NAMALWA (cell line): ENCODE measurements around the gene CFH.
"Not testable (repeated sequence)": the region's sequence is repeated elsewhere in the genome, so short reads cannot be mapped to it uniquely, and the experiment has no call there.

Experiments used
- DNase-seq: peaks from one replicate; pipeline ENCODE4 v3.0.0-alpha.2; 2015; ENCODE audit warnings: low spot score

CFH gene

DNA sequence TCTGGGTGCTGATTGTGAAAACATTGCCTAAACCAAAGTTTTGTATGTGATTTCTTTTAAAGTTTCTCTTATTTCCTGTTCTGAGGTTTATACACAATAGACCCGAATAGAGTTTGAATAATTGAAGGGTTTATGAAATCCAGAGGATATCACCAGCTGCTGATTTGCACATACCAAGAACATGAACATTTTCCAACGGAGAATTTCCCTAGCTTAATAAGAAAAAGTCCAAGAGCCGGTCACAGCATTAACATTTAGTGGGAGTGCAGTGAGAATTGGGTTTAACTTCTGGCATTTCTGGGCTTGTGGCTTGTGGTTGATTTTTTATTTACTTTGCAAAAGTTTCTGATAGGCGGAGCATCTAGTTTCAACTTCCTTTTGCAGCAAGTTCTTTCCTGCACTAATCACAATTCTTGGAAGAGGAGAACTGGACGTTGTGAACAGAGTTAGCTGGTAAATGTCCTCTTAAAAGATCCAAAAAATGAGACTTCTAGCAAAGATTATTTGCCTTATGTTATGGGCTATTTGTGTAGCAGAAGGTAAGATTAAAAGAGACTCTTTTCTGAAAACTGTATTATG lies at the start of gene CFH:
Gene CFH, plus strand, starts transcription at position 407 of the 579 bp plus-strand sequence. Its CDS starts 75 bp downstream, at position 482.
- no peak for DNase-seq

DNA sequence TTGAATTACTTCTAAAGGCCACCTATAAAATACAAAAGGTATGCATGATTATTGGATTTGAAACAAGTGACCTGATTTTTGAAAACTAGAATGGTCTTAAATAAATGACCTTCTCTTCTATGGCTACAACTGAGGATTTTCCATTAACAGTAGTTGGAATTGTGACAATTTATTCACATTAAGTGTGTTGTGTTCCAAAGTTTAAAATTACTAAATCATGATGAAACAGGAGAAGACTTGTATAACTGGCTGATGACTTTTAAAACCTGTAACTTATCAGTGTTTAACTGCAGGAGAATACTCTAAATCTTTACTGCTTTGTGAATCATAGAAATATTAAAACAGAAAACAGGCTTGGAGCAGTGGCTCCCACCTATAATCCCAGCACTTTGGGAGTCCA lies 48.2 kb upstream of the CFH start:
- no peak for DNase-seq

DNA sequence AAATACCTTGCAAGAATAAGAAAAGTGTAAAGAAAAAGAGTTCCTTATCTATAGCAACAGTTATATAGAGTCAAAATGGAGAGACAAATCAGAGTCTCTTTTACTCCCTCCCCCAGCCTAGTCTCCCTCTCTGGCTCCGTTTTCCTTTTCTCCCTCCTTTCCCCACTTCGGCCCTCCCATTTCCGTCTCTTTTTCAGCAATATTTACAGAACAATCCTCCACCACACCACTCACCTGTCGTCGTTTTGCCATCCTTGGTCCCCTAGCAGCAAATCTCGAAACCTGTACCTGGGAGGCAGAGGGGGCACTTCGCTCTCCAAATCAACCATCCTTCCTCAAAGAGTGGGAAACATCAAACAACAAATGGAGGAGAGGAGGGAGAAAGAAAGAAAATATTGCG lies 43.9 kb upstream of the CFH start:
- no peak for DNase-seq

DNA sequence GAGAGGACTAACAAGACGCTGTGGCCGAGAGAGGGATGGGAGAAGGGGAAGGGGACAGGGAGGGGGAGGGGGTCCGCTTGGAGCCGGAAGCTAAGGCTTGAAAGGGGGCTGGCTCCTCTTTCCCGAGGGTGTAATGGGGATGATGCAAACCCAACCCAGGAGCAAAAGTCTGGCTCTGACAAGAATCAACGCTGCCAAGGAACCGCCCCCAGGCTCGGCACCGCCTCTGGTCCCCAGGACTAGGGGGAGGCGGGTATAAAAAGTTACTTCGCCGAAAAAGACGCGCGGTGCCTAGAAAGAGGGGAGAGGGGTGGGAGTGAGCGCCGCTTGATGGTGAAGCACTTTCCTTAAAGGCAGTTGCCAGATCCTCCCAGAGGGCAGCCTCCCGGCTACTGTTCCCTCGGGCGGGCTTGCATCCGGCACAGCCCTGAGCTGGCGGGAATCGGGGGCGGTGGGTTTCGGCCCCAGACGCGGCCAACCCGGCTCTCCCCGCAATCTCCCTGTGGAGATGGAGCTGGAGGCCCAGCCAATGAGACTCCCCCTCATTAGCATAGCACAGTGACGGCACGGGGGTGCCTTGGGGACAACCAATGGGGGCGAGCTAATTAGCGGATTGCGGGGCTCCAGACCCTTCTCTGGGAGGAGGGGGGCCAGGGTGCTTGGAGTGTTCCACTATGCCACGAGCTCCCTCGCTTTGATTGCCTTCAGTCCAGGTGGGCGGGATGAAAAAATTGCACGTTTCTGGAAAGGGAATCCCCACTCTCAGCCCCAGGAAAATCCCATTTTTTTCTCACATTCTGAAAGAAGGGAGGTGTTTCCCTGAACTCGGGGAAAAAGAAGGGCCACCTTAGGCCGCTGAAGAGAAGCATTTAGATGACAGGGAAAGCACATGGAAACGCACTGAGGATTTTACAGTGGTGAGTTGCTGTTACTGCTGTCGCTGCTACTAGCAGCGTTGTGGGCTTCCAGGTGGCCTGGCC lies 43.2 kb upstream of the CFH start, which contains the start of gene KCNT2:
Gene KCNT2, minus strand, starts transcription at position 51 of the 980 bp plus-strand sequence. CDS start 131 bp downstream, outside the sequence.
- DNase-seq: no peak

DNA sequence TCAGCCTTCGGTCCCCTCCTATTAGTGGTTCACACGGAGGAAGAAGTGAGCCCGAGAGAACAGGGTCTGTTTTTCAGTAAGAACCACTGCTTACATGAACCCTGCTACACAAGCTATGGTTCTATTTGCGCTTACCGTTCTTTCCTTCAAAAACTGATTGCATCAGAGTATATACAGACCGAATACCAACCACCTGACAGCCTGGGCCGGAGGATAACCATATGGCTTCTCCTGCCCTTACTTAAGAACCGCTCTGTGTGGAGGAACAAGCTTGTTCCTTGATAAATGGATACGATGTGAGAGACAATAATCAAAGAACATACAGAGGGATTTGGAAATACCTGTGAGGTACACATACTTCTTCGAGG lies 42.5 kb upstream of the CFH start:
- DNase-seq: no peak

DNA sequence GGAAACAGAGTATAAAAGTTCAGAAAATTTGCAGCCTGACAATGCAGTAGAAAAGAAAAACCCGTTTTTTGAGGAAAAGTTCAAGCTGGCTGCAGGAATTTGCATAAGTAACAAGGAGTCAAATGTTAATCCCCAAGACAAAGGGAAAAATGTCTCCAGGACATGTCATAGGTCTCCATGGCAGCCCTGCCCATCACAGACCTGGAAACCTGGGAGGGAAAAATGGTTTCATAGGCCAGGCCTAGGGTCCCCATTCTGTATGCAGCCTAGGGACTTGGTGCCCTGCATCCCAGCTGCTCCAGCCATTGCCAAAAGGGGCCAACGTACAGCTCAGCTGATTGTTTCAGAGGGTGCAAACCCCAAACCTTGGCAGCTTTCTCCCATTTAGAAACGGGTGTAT lies 40.0 kb upstream of the CFH start:
- no peak for DNase-seq

DNA sequence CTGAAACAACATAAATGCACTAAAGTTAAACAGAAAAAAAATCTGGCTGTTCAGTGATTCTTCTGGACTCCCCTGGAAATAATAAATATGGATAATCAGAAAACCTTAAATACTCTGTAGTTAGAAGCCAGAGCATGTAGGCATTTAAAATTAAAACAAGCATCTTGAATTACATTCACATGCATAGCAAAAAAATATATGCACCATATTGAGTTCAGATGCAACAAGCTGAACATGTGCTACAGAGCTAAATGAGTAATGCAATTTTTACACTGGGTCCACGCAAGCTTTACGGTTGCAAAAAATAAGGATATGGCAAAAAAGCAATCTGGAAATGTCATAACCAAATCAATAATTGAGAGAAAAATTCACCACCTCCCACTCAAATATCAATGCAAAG lies 32.1 kb upstream of the CFH start:
- no peak for DNase-seq

DNA sequence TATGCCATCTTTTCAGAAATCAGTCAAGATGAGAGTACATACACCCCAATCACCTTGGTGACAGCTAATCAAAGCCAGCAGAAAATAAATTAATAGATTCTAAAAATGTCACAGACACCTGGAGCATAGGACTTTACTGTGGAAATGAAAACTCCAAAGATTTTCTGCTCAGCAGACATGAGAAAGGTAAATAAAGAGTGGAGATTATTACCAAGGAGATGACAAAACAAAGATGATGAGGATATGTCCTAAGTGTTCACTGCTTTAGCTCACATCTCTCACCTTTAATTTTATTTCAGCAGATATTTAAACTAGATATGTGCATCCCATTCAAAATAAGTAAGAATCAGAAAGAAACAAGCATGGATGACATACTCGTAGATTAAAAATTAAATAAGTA lies 28.8 kb upstream of the CFH start:
- DNase-seq: no peak

DNA sequence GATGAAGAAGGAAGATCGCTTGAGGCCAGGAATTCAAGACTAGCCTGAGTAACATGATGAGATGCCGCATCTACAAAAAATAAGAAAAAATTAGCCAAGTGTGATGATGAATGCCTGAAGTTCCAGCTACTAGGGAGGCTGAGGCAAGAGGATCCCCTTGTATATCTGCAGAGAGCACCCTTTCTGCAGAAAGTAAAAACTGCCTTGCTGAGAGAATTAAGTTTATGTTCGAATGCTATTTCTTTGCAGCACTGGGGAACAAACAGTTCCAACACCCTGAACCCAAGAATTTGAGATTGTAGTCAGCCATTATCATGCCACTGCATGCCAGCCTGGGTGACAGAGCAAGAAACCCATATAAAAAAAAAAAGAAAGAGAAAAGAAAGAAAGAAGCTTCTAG lies 23.0 kb upstream of the CFH start:
- no peak for DNase-seq

DNA sequence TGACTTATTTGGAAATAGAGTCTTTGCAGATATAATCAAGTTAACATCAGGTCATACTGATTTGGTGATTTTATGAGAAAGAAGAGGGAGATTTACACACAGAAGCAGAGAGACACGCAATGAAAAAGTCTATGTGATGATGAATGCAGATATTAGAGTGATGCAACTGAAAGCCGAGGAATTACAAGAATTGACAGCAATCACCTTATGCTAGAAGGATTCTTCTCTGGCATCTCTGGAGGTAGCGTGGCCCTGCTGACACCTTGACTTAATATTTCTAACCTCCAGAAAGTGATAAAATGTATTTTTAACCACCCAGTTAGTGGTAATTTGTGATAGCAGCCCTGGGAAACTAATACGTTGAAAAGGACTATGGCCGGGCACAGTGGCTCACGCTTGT lies 14.2 kb upstream of the CFH start:
- DNase-seq: no peak

DNA sequence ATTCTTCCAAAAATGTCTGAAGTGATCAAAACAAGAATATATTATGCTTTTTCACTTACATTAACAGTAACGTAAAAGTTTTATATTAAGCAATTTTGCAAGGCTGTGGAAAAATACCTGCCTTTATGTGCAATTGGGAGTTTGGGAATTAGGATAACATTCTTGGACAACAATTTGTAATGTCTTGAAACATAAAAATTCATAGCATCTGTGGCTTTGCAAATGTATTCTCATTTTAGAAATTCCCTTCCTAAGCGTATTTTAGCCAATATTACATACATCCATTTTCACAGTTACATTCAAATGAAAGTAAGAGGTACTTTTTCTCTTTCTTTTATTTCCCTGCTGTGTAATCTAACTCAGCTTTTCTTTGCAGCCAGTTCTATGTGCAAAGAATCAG lies 13.4 kb upstream of the CFH start:
- no peak for DNase-seq

DNA sequence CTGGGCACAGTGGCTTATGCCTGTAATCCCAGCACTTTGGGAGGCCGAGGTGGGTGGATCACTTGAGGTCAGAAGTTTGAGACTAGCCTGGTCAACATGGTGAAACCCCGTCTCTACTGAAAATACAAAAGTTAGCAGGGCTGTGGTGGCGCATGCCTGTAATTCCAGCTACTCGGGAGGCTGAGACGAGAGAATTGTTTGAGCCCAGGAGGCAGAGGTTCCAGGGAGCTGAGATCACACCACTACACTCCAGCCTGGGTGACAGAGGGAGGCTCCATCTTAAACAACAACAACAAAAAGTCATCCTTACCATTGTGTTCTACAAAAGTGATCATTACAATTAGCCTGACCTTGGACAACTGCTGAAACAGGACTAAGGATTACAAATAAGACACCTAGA lies 12.6 kb upstream of the CFH start:
- DNase-seq: not testable (repeated sequence)

DNA sequence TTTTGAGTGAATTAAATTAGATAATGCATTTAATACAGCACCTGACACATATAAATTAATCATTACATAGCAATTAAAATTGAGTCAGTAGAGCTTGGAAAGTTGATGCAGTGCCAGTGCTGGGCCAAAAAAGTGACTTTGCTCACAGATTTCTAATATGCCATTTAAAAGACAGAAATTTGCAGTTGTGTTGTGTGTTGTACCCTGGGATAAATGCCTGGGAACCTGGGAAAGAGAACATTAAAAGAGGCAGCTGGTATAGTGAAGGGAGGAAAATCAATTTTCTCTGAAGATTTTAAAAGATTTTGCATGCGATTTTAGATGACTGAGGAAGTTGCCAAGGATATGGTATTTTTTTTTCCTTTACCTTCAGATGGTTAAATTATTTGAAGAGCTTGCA lies 10.9 kb upstream of the CFH start:
- no peak for DNase-seq

DNA sequence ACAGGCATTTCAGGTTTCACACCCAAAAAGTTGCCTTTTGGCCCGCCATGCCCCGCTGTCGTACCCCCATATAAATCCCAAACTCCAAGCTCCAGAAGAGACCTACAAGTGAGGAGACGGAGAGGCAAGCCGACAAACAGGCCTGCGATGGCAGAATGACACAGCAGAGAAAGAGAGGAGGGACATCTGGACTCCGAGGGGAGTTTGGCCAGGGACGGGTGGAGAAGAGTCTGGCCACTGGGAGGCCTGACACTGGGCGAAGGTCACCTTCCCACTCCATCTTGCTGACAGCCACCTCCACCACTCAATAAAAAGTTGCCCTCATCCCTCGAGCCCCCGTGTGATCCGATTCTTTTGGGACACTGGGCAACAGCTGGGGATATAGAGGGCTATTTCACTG lies 1.9 kb upstream of the CFH start:
- DNase-seq: no peak

DNA sequence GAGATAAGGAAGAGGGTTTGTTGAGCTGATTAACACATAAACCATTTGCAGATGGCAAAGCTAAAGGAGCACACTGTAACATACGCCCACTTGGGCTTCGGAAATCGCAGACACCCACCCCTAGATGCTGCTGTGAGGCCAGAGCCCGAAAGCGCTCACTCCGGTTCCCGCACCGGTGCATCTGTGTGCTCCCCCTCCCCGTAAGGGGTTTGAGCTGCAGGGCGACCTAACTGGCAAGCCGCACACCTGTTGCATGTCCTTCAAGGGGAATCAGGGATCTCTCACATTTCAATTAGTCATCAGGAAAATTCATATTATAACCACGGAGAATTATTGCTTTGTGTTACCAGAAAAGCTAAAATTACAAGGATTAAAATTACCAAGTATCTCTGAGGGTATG lies 1.4 kb upstream of the CFH start:
- no peak for DNase-seq

DNA sequence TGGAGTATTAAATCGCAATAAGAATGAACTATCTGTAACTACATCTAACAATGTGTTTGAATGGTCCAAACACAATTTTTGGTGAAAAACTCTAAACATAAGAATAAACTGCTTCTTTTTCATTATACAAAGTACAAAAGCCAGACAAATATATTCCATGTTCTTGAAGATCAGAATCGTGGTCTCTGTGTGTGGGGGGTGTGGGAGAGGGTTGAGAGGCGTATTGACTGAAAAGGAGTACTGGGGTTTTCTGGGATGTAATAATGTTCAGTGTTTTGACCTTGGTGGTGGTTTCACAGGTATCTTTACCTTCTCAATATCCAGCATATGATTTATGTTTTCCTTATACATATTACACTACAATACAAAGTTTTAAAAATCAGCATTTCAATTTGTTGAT lies 764 bp upstream of the CFH start:
- no peak for DNase-seq

DNA sequence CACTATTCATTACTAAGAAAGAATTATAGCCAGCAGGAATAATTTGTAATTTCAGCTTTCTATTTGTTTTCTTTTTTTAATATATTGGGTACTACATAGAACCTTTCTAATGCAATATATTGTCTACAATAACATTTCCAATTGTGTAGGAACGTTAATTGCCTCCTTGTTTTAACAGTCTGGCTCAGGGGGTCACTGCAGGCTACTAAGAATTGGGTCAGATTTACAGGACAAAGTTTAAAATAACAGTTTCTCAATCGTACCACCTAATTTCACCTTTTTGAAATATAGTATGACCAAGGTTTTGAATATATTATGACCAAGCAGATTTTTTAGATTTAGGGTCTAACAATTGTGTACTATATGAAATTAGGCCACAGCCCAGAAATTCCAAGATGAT lies 2.4 kb downstream of the CFH start:
- DNase-seq: no peak

DNA sequence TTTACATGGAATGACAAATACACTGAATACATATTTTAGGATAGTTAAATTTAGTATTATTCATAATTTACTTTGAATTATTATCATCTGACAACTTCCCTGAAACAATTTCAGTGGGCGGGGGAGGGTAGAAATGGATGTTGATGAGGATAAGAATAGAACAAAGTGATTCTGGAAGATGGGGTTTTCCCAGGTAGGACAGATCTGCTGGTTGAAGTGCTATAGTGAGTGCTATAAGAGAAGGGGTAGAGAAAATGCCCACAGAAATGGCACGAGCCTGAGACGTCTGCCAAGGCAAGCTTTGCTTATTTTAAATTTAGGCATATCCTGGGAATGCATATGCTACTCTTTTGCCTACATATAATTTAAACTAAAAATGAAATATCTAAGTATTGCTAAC lies 3.2 kb downstream of the CFH start:
- DNase-seq: no peak

DNA sequence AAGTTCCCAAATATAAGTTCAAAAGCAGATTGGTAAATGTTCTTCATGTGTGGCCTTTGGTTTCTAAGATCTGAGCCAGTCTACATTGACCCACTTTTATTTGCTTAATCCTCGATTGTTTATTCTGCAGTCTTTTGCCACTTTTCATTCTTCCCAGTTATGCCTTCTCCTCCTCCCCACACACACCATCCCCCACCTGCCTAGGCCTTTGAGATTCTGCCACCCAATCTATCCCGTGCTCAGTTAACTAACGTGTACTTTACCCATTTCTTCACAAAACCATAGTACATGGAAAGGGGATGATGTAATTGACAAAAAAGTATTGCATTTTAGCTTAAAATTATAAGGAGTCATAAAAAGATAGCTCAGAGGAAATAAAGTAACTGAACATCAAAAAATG lies 3.7 kb downstream of the CFH start:
- no peak for DNase-seq

DNA sequence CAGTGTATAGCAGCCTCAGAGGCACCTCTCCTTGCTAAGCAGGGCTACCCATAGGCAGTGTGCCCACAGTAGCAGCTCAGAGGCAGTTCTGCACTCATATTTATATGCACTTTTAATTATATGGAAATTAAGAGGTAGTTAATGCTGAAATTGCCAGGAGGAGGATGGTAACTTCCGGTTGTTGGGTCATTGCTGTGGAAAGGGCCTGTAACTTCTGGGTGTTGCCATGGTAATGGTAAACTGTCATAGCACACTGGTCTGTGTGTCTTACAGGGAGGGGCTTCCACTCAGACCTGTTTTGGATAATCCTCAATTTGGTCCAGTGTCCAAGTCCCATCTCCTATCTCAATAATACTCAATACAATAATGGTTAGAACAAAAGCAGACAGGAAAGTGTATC lies 7.6 kb downstream of the CFH start:
- no peak for DNase-seq

DNA sequence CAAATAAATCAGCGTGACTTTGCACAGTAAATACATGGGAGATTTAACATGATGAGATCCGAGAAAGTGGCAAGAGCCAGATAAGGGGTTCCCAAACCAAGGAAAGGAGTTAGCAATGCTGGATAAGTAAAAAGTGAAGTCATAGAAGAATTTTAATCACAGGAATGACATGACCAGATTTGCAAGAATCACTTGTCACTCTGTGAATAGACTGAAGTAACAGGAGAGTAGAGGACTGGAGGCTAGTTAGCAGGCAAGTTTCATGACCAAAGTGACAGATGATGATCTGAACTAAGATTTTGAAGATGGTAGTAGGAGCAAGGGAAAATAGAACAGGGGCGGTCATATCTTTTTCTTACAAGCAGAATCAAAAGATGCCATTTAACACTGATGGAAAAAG lies 8.4 kb downstream of the CFH start:
- DNase-seq: no peak

DNA sequence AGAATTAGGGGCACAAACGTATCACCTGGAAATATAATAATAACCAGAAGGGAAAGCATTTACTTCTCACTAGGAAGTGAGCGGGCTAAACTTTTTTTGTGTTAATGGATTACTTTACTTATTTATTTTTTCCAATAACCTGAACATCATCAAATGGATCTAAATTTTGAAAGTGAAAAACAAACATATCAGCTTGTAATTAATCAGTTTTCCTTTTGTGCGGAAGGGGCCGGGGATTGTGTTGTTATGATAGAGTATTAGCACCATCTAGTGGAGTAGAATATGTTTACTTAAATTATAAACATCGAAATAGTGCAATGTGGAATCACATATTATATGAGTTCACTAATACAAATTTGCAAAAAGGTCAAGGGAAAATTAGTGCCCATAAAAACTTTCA lies 9.0 kb downstream of the CFH start:
- DNase-seq: peak; percentile 51

DNA sequence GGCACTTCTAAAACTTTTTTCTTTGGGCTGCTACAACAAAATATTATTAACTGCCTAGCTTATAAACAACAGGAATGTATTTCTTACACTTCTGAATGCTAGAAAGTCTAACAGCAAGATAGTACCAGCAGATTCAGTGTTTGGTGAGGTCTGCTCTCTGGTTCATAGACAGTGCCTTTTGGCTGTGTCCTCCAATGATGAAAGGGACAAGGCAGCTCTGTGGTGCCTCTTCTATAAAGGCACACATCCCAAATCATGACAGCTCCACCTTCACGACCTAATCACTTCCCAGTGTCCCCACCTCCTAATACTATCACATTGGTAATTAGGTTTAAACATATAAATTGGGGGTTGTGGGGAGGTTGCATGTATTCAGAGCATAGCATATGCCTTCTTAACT lies 9.5 kb downstream of the CFH start:
- DNase-seq: no peak

DNA sequence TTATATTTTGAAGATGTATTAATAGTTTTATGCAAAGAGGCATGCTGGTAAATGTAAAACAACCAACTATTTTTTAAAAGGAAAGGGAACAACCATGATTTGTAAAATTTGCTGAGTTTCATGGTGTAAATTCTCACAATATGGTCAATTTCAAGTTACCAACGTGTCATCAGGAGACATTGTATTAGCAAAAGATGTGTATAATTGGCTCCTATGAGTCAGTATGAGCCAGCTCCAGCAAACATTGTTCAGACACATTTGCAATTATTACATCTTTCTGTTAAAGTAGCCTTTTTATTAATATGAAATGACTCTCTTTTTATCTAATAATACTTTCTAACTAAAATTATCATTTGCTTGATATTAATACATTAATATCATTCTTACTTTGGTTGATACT lies 15.3 kb downstream of the CFH start:
- DNase-seq: no peak
